Measurements from ENCODE around the gene LOXL1. TPM values are rescaled to one million over a fixed set of nuclear protein-coding genes. Genes with fewer than 3 reads are reported as not detected.

Gene LOXL1
- total and polyA plus RNA-seq, 2 donors (not counting 1 experiment from before 2014, with no cell fraction given) = 0.21 to 0.49 TPM

GRCh38 chr15:73927003-73927475, 777 bp downstream of the LOXL1 start:
- H4K20me1 ChIP-seq (ENCODE audit: control insufficient read depth, insufficient read depth, low read length, poor library complexity, severe bottlenecking) = no peaks in the 10 kb centered on the region
- peak overlapping the region; percentile 67 for H3K4me3 Mint-ChIP-seq
- peak; percentile 24 for ATAC-seq (ENCODE audit: low read depth)
- H3K27me3 ChIP-seq (replicated peaks in 1 of 4; ENCODE audit: control extremely low read depth in 1 of 4, control insufficient read depth in 3 of 4, insufficient read depth in 4 of 4, low read length in 3 of 4) = peaks cover 0 to 50% (median 16%) of the 10 kb centered on the region in 4 experiments
- H3K79me2 ChIP-seq (ENCODE audit: control insufficient read depth, insufficient read depth, low read length) = no peaks in the 10 kb centered on the region
- peak overlapping the region in 3 of 5 experiments; percentile 50 to 65 (median 56) for H3K4me3 ChIP-seq (ENCODE audit: control extremely low read depth in 1 of 5, extremely low read depth in 1 of 5, insufficient read depth in 1 of 5, low read depth in 2 of 5, low read length in 4 of 5)
- H3K27ac ChIP-seq (ENCODE audit: low read length in 2 of 2) = peak overlapping the region in 1 of 2 donors; percentile 39
- peaks cover 0 to 5% (median 0%) of the 10 kb centered on the region in 3 donors for H3K9me3 ChIP-seq (ENCODE audit: control extremely low read depth in 1 of 3, control insufficient read depth in 2 of 3, insufficient read depth in 1 of 3, low read length in 2 of 3)
- no peaks in the 10 kb centered on the region for H3K9me3 Mint-ChIP-seq (ENCODE audit: insufficient read depth)
- peak overlapping the region; percentile 82 for H2AFZ ChIP-seq (ENCODE audit: insufficient read depth, low read depth, low read length, poor library complexity, severe bottlenecking)
- DNase-seq = no peak
- peaks cover 29% of the 10 kb centered on the region for H3K27me3 Mint-ChIP-seq
- ChIA-PET CTCF (interaction anchor here (1.0 to 2.6 kb wide), 7 partner anchors 9 to 53 kb away, joined by 3 to 8 read pairs (median 3); no protein-coding TSS in a partner anchor), POLR2A (no interaction called here)
- H3K36me3 ChIP-seq (replicated peaks in 1 of 2; ENCODE audit: control extremely low read depth in 1 of 2, control insufficient read depth in 1 of 2, extremely low read depth in 1 of 2, insufficient read depth in 2 of 2, low read length in 1 of 2) = no peaks in the 10 kb centered on the region
- peak; percentile 29 for TF ChIP-seq EZH2 (IDR thresholded peaks at IDR 0.05; ENCODE audit: borderline replicate concordance, insufficient read depth, low read depth, low read length, poor library complexity, severe bottlenecking)
- TF ChIP-seq CTCF (IDR thresholded peaks at IDR 0.05) = no peak
- WGBS (ENCODE audit: insufficient coverage) = 2% methylated on average over 65 of the region's 65 CpGs
- H3K4me1 ChIP-seq (ENCODE audit: control insufficient read depth in 2 of 2, insufficient read depth in 2 of 2, low read length in 2 of 2) = peaks cover 6 to 11% of the 10 kb centered on the region in 2 donors
- H3K4me1 Mint-ChIP-seq = peaks cover 10% of the 10 kb centered on the region
- H3K9ac ChIP-seq (ENCODE audit: low read length) = peak overlapping the region; percentile 62
- intact Hi-C loops (cut with micrococcal nuclease) = no loop called here
- H3K27ac Mint-ChIP-seq = no peak overlapping the region
- H3K4me2 ChIP-seq (replicated peaks; ENCODE audit: low read depth, low read length, poor library complexity, severe bottlenecking) = peak overlapping the region; percentile 78

Data from B cell (primary cell).